Upper lobe of left lung (tissue), 6 donors: Measurements from ENCODE around the gene PGGT1B. TPM values are rescaled to one million over a fixed set of nuclear protein-coding genes. Genes with fewer than 3 reads are reported as not detected.

Experiments
- ATAC-seq, 2 donors: fragments of 200-7000 bp; cut with Tn5 transposase; one replicate each; pipeline ENCODE4 v1.9.1; 2022; ENCODE audit warnings: mild to moderate bottlenecking in 2 of 2, moderate library complexity in 2 of 2; ENCODE audit not compliant: low FRiP score in 2 of 2
- DNase-seq, 2 donors: peaks; one replicate each; pipeline ENCODE4 v3.0.0-alpha.2; 2019 to 2020
- H3K27ac ChIP-seq, 4 donors: fragments of 200-600 bp; sonication (generic); one replicate each; pipeline ENCODE4 v1.5.1; 2016 to 2019
- H3K27me3 ChIP-seq, 4 donors: fragments of 200-600 bp; sonication (generic); one replicate each; pipeline ENCODE4 v1.5.1; 2017 to 2019
- H3K36me3 ChIP-seq, 4 donors: fragments of 200-600 bp; sonication (generic); one replicate each; pipeline ENCODE4 v1.5.1; 2016 to 2019
- H3K4me1 ChIP-seq, 4 donors: fragments of 200-600 bp; sonication (generic); one replicate each; pipeline ENCODE4 v1.5.1; 2018 to 2019
- H3K4me3 ChIP-seq, 4 donors: fragments of 200-600 bp; sonication (generic); one replicate each; pipeline ENCODE4 v1.5.1; 2017 to 2019; ENCODE audit warnings: mild to moderate bottlenecking in 2 of 4, moderate library complexity in 1 of 4
- H3K9me3 ChIP-seq, 4 donors: fragments of 200-600 bp; sonication (generic); one replicate each; pipeline ENCODE4 v1.5.1; 2018 to 2019
- EP300 ChIP-seq, 4 donors: sonication (generic); formaldehyde crosslinking; IDR thresholded peaks; one replicate each; pipeline ENCODE4 v1.5.1; 2017; ENCODE audit warnings: antibody characterized with exemption in 4 of 4, control low read depth in 2 of 4
- POLR2A ChIP-seq, 4 donors: fragments of 450-650 bp; IDR thresholded peaks; one replicate each; pipeline ENCODE4 v1.5.1; 2016 to 2017; ENCODE audit warnings: antibody characterized with exemption in 4 of 4, mild to moderate bottlenecking in 2 of 4
- POLR2AphosphoS5 ChIP-seq, 2 donors: sonication (generic); formaldehyde crosslinking; IDR thresholded peaks; one replicate each; pipeline ENCODE4 v1.5.1; 2017; ENCODE audit warnings: antibody characterized with exemption in 2 of 2
- WGBS, 2 donors: methylation state at CpG; one replicate each; pipeline ENCODE4 v1.1.5; 2017 to 2018; 5-methylcytosine and 5-hydroxymethylcytosine counted together
- total RNA-seq, 6 donors: library from RNA; depleted of rRNA in 4 of 6; stranded (reverse); fragments of >200 nt in 4 of 6; gene quantifications; one replicate each; pipeline versions ENCODE4 v1.1.0 to v1.2.1, GENCODE V29; 2016 to 2021
- TF ChIP-seq, protein P1 (sequence below), 6 experiments: fragments of 450-650 bp in 4 of 6; fragments of 200-600 bp in 2 of 6; sonication (generic) in 2 of 6; IDR thresholded peaks; one replicate each; pipeline ENCODE4 v1.5.1; 2016 to 2019; ENCODE audit warnings: antibody characterized with exemption in 6 of 6
- donor health status: DM: no; HTN: no; CAD: no; lungs with moderate emphysema.
- donor health status: DM: no; HTN: yes; CAD: no; lungs with severe emphysema.

Gene PGGT1B
- total RNA-seq, 6 donors from 2014 or later: 3.9 to 48.2 (median 22.5) TPM

DNA sequence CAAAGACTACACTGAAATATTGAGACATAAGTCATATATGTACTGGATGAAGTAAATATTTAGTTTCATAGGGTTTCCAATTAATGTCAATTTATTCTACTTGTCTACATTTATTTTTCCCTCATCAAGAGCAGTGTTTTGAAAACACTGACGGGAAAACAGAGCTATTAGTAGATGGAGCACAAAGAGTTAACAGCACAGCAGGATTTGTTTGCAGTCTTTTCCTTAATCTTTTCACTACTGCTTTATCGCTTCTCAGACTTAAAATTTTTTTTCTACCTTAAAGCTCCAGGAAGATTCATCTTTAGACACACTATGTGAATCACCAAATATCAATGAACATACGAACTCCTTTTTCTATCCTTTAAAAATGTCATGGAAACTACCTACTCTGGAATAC lies 25.6 kb downstream of the PGGT1B start:
- Histone ChIP-seq H3K4me3 (no peak overlapping the region), H3K4me1 (no peaks in the 10 kb centered on the region), H3K27ac (no peak overlapping the region), H3K9me3 (no peaks in the 10 kb centered on the region), H3K27me3 (no peaks in the 10 kb centered on the region), H3K36me3 (peaks cover 0 to 59% (median 13%) of the 10 kb centered on the region in 4 donors)
- no peak for DNase-seq
- TF ChIP-seq, protein P1, sequence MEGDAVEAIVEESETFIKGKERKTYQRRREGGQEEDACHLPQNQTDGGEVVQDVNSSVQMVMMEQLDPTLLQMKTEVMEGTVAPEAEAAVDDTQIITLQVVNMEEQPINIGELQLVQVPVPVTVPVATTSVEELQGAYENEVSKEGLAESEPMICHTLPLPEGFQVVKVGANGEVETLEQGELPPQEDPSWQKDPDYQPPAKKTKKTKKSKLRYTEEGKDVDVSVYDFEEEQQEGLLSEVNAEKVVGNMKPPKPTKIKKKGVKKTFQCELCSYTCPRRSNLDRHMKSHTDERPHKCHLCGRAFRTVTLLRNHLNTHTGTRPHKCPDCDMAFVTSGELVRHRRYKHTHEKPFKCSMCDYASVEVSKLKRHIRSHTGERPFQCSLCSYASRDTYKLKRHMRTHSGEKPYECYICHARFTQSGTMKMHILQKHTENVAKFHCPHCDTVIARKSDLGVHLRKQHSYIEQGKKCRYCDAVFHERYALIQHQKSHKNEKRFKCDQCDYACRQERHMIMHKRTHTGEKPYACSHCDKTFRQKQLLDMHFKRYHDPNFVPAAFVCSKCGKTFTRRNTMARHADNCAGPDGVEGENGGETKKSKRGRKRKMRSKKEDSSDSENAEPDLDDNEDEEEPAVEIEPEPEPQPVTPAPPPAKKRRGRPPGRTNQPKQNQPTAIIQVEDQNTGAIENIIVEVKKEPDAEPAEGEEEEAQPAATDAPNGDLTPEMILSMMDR (IDR thresholded peaks at IDR 0.05): no peak
- TF ChIP-seq POLR2AphosphoS5 (IDR thresholded peaks at IDR 0.05) (no peak), EP300 (IDR thresholded peaks at IDR 0.05) (no peak), POLR2A (IDR thresholded peaks at IDR 0.05) (no peak)
- 89 to 95% methylated on average over 3 of the region's 3 CpGs for WGBS, 2 donors
- ATAC-seq: no peak

DNA sequence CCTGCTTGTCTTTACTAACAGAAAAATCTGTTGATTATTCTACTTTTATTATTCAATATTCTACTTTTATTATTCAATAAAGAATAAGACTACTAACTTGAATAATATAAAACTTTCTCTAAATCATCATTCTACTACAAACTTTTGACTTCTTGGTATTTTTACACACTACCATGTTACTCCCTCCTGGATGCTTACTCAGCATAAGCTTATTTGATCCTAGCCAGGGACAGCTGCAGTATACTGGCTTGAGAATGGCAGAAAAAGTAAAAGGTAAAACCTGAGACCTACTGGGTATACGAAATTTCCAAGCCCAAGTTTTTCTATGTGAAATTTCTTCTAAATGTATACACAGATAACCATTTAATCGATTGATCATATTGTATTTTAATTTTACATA lies 26.1 kb downstream of the PGGT1B start:
- ATAC-seq: no peak
- no peak overlapping the region for H3K4me3 ChIP-seq
- H3K27me3 ChIP-seq: no peaks in the 10 kb centered on the region
- H3K27ac ChIP-seq: no peak overlapping the region
- H3K9me3 ChIP-seq: no peaks in the 10 kb centered on the region
- DNase-seq: no peak
- 92 to 94% methylated on average over 2 of the region's 2 CpGs for WGBS, 2 donors
- H3K36me3 ChIP-seq: peaks cover 0 to 59% (median 13%) of the 10 kb centered on the region in 4 donors
- no peak for TF ChIP-seq POLR2A (IDR thresholded peaks at IDR 0.05)
- TF ChIP-seq, protein P1 (IDR thresholded peaks at IDR 0.05): no peak
- TF ChIP-seq POLR2AphosphoS5 (IDR thresholded peaks at IDR 0.05): no peak
- TF ChIP-seq EP300 (IDR thresholded peaks at IDR 0.05): no peak
- no peaks in the 10 kb centered on the region for H3K4me1 ChIP-seq

DNA sequence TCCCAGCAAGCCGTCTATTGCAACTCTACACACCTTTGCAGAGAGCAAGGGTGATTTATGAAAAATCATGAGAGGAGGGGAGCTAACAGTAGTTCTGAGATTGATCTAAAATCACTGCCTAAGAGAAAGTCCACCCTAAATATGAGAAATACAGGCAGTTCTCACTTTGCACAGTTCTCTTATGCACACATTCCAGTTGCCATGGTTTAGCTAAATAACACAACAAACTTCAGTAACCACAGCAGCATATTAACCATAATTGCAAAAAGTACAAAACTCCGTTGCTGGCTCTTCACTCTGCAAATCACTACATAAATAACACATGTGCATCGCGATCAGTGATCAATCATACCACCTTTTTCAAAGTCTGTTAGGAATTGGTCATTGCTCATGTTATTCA lies 31.1 kb downstream of the PGGT1B start:
- H3K4me1 ChIP-seq: no peaks in the 10 kb centered on the region
- no peak overlapping the region for H3K4me3 ChIP-seq
- 82 to 85% methylated on average over 4 of the region's 4 CpGs for WGBS, 2 donors
- no peaks in the 10 kb centered on the region for H3K27me3 ChIP-seq
- ATAC-seq (no peak), DNase-seq (no peak)
- H3K27ac ChIP-seq: no peak overlapping the region
- peaks cover 0 to 70% (median 9%) of the 10 kb centered on the region in 4 donors for H3K36me3 ChIP-seq
- TF ChIP-seq POLR2AphosphoS5 (IDR thresholded peaks at IDR 0.05) (no peak), EP300 (IDR thresholded peaks at IDR 0.05) (no peak), POLR2A (IDR thresholded peaks at IDR 0.05) (no peak)
- TF ChIP-seq, protein P1 (IDR thresholded peaks at IDR 0.05): no peak
- H3K9me3 ChIP-seq: no peaks in the 10 kb centered on the region

DNA sequence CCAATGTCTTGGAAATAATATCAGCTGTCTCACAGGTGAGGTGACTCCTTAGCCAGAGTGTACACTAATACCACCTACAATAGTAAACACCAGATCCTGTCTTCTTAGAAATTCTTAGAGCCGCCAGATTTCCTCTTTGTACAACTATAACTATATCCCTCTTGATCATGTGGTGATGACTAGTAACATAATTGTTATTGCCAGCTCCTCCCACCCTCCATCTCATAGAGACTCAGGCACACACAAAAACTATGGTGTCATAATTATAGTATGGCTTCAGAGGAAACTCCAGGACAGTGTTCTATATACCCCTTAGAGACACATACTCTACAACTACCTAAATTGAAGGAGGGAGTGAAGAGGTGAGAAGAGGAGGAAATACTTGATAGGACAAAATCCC lies 33.1 kb downstream of the PGGT1B start:
- peaks cover 0 to 58% (median 6%) of the 10 kb centered on the region in 4 donors for H3K36me3 ChIP-seq
- no peaks in the 10 kb centered on the region for H3K9me3 ChIP-seq
- H3K4me1 ChIP-seq: no peaks in the 10 kb centered on the region
- TF ChIP-seq, protein P1 (IDR thresholded peaks at IDR 0.05): no peak
- TF ChIP-seq EP300 (IDR thresholded peaks at IDR 0.05): no peak
- no peak for TF ChIP-seq POLR2AphosphoS5 (IDR thresholded peaks at IDR 0.05)
- no peak for TF ChIP-seq POLR2A (IDR thresholded peaks at IDR 0.05)
- WGBS, 2 donors: 95 to 96% methylated on average over 1 of the region's 1 CpG
- H3K27me3 ChIP-seq: no peaks in the 10 kb centered on the region
- no peak overlapping the region for H3K27ac ChIP-seq
- no peak overlapping the region for H3K4me3 ChIP-seq
- DNase-seq: no peak
- no peak for ATAC-seq

DNA sequence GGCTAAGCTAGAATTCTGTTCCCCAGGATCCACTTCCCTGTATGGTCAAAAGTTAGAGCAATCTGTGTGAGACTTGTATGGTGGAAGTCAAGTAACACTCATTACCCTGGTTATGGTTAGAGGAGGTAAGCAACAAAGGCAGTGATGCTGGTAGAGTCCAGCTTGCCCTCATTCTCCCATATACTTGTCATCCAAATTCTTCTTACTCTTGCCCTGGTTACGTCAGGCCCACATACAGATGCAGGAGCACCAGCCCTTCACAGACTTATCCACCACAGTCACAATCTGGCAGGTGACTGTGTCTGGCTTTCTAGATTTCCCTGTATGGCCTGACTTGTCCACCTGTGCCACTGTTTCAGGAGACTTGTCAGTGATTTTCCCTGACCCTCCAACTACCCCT lies 35.4 kb downstream of the PGGT1B start:
- TF ChIP-seq POLR2A (IDR thresholded peaks at IDR 0.05): no peak
- no peak for TF ChIP-seq EP300 (IDR thresholded peaks at IDR 0.05)
- TF ChIP-seq POLR2AphosphoS5 (IDR thresholded peaks at IDR 0.05): no peak
- TF ChIP-seq, protein P1 (IDR thresholded peaks at IDR 0.05): no peak
- Histone ChIP-seq H3K9me3 (no peaks in the 10 kb centered on the region), H3K27me3 (no peaks in the 10 kb centered on the region), H3K4me1 (no peaks in the 10 kb centered on the region), H3K27ac (no peak overlapping the region), H3K36me3 (peaks cover 0 to 46% (median 10%) of the 10 kb centered on the region in 4 donors), H3K4me3 (no peak overlapping the region)
- ATAC-seq (no peak), DNase-seq (no peak)
- WGBS, 2 donors: 95 to 100% methylated on average over 1 of the region's 1 CpG
